Measurements from ENCODE around the gene KLF13.

GRCh38 chr15:31358163-31358562, 31.5 kb downstream of the KLF13 start:
- TF ChIP-seq POU2F2 (IDR thresholded peaks at IDR 0.05; ENCODE audit: low read depth, low read length) = no peak
- no peak for TF ChIP-seq POLR2A (IDR thresholded peaks at IDR 0.05; ENCODE audit: low read depth, low read length)
- no peak for TF ChIP-seq TAF1 (IDR thresholded peaks at IDR 0.05; ENCODE audit: low read depth, low read length)
